22Rv1 (cell line): ENCODE data around the gene SLC32A1.

Source experiments
- ZFX ChIP-seq: fragments of 450-650 bp; IDR thresholded peaks from 2 replicates; pipeline ENCODE4 v1.6.1; 2017; ENCODE audit warnings: antibody characterized with exemption, borderline replicate concordance
- TF ChIP-seq, protein P1 (sequence below): fragments of 450-650 bp; IDR thresholded peaks from 2 replicates; pipeline ENCODE4 v1.5.1; 2017; ENCODE audit warnings: mild to moderate bottlenecking

DNA sequence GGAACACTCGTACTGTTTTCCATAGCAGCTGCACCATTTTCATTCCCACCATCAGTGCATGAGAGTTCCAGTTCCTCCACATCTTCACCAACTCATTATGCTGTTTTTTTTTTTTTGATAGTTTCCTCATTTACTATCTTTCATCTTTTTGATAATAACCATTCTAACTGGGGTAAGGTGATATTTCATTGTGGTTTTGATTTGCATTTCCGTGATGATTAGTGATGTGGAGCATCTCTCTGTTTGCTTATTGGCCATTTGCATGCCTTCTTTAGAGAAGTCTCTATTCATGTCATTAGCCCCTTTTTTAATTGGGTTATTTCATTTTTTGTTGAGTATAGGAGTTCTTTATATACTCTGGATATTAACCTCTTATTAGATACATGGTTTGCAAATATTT lies 49.9 kb downstream of the SLC32A1 start:
- TF ChIP-seq, protein P1, sequence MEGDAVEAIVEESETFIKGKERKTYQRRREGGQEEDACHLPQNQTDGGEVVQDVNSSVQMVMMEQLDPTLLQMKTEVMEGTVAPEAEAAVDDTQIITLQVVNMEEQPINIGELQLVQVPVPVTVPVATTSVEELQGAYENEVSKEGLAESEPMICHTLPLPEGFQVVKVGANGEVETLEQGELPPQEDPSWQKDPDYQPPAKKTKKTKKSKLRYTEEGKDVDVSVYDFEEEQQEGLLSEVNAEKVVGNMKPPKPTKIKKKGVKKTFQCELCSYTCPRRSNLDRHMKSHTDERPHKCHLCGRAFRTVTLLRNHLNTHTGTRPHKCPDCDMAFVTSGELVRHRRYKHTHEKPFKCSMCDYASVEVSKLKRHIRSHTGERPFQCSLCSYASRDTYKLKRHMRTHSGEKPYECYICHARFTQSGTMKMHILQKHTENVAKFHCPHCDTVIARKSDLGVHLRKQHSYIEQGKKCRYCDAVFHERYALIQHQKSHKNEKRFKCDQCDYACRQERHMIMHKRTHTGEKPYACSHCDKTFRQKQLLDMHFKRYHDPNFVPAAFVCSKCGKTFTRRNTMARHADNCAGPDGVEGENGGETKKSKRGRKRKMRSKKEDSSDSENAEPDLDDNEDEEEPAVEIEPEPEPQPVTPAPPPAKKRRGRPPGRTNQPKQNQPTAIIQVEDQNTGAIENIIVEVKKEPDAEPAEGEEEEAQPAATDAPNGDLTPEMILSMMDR = no peak
- TF ChIP-seq ZFX = no peak
